Neural cell (in vitro differentiated cells): ENCODE measurements around the gene ASCC1. TPM values are rescaled to one million over a fixed set of nuclear protein-coding genes. Genes with fewer than 3 reads are reported as not detected.

Experiments
- H2AFZ ChIP-seq: fragments of 200-600, 300-800 bp; sonication (generic), shearing (Covaris generic); 2 replicates; pipeline ENCODE4 v1.6.0; 2014; ENCODE audit warnings: low read depth, mild to moderate bottlenecking, antibody characterized with exemption, low read length, moderate library complexity
- H3F3A ChIP-seq: fragments of 200-600 bp; shearing (Covaris generic); 2 replicates; pipeline ENCODE4 v1.6.1; 2016; ENCODE audit warnings: mild to moderate bottlenecking, moderate library complexity, mixed read lengths, antibody characterized with exemption, low read length; ENCODE audit not compliant: insufficient read depth, poor library complexity, severe bottlenecking
- H3K27ac ChIP-seq: fragments of 200-600, 300-800 bp; sonication (generic), shearing (Covaris generic); 2 replicates; pipeline ENCODE4 v1.5.1; 2014; ENCODE audit warnings: mild to moderate bottlenecking, low read length, moderate library complexity
- H3K27me3 ChIP-seq: fragments of 300-800, 200-600 bp; sonication (generic), shearing (Covaris generic); 2 replicates; pipeline ENCODE4 v1.6.0; 2014; ENCODE audit warnings: mild to moderate bottlenecking, low read depth, low read length, moderate library complexity; ENCODE audit not compliant: insufficient read depth
- H3K36me3 ChIP-seq: fragments of 300-800, 200-600 bp; sonication (generic), shearing (Covaris generic); 2 replicates; pipeline ENCODE4 v1.5.1; 2014; ENCODE audit warnings: mild to moderate bottlenecking, antibody characterized with exemption, low read length, moderate library complexity; ENCODE audit not compliant: insufficient read depth
- H3K4me2 ChIP-seq: fragments of 300-800, 200-600 bp; sonication (generic), shearing (Covaris generic); 2 replicates; pipeline ENCODE4 v1.6.0; 2014; ENCODE audit warnings: mild to moderate bottlenecking, low read length
- H3K4me3 ChIP-seq: fragments of 300-800, 200-600 bp; sonication (generic), shearing (Covaris generic); 2 replicates; pipeline ENCODE4 v1.5.1; 2014; ENCODE audit warnings: mild to moderate bottlenecking, low read length, moderate library complexity
- H3K79me2 ChIP-seq: fragments of 200-600 bp; shearing (Covaris generic); replicated peaks from 2 replicates; pipeline ENCODE4 v1.6.0; 2014; ENCODE audit warnings: mild to moderate bottlenecking, low read length, moderate library complexity; ENCODE audit not compliant: insufficient read depth
- H3K9ac ChIP-seq: fragments of 300-800, 200-600 bp; sonication (generic), shearing (Covaris generic); 2 replicates; pipeline ENCODE4 v1.6.1; 2016; ENCODE audit warnings: mild to moderate bottlenecking, low read length, mixed read lengths
- H3K9me2 ChIP-seq: fragments of 200-600 bp; shearing (Covaris generic); 2 replicates; pipeline ENCODE4 v1.6.1; 2016; ENCODE audit warnings: mild to moderate bottlenecking, low read length, mixed read lengths; ENCODE audit not compliant: insufficient read depth
- H3K9me3 ChIP-seq: fragments of 200-600, 300-800 bp; sonication (generic), shearing (Covaris generic); 2 replicates; pipeline ENCODE4 v1.6.1; 2016; ENCODE audit warnings: mild to moderate bottlenecking, mixed run types, low read length, moderate library complexity, mixed read lengths
- H4K20me1 ChIP-seq: fragments of 200-600 bp; shearing (Covaris generic); 2 replicates; pipeline ENCODE4 v1.6.1; 2016; ENCODE audit warnings: mild to moderate bottlenecking, mixed run types; ENCODE audit not compliant: insufficient read depth
- CTCF ChIP-seq: fragments of 450-650 bp; IDR thresholded peaks from 2 replicates; pipeline ENCODE4 v1.5.1; 2014; ENCODE audit warnings: antibody characterized with exemption, mild to moderate bottlenecking, moderate library complexity; ENCODE audit not compliant: poor library complexity, severe bottlenecking
- EP300 ChIP-seq: fragments of 450-650 bp; conservative IDR thresholded peaks from 2 replicates; pipeline ENCODE4 v1.6.1; 2014; ENCODE audit warnings: antibody characterized with exemption, mild to moderate bottlenecking, moderate library complexity; ENCODE audit not compliant: poor library complexity, severe bottlenecking
- EZH2 ChIP-seq: fragments of 200-600, 300-800 bp; shearing (Covaris generic), sonication (generic); IDR thresholded peaks from 2 replicates; pipeline ENCODE4 v1.6.1; 2014; ENCODE audit warnings: antibody characterized with exemption, low read length, borderline replicate concordance, mild to moderate bottlenecking; ENCODE audit not compliant: insufficient read depth, poor library complexity, severe bottlenecking
- MXI1 ChIP-seq: fragments of 450-650 bp; conservative IDR thresholded peaks from 2 replicates; pipeline ENCODE4 v1.6.1; 2014; ENCODE audit warnings: antibody characterized with exemption, mild to moderate bottlenecking; ENCODE audit not compliant: poor library complexity, severe bottlenecking
- POLR2AphosphoS5 ChIP-seq: IDR thresholded peaks from 2 replicates; pipeline ENCODE4 v1.6.1; 2012
- RAD21 ChIP-seq: fragments of 450-650 bp; conservative IDR thresholded peaks from 2 replicates; pipeline ENCODE4 v1.6.1; 2014; ENCODE audit warnings: antibody characterized with exemption, mild to moderate bottlenecking, moderate library complexity
- REST ChIP-seq: IDR thresholded peaks from 2 replicates; pipeline ENCODE4 v1.6.1; 2012; ENCODE audit warnings: borderline replicate concordance
- SMC3 ChIP-seq: fragments of 450-650 bp; conservative IDR thresholded peaks from 2 replicates; pipeline ENCODE4 v1.6.1; 2014; ENCODE audit warnings: antibody characterized with exemption, mild to moderate bottlenecking, moderate library complexity; ENCODE audit not compliant: poor library complexity
- TAF1 ChIP-seq: IDR thresholded peaks from 2 replicates; pipeline ENCODE4 v1.6.1; 2012; ENCODE audit warnings: low read depth
- polyA plus RNA-seq: library from polyadenylated mRNA; depleted of rRNA; stranded (reverse); fragments of >200 nt; gene quantifications from 2 replicates; pipeline ENCODE4 v1.2.3, GENCODE V29; 2014

Gene ASCC1
- polyA plus RNA-seq, 1 donor from 2014 or later: 39.6 TPM

GRCh38 chr10:72072639-72073038 is 143.4 kb downstream of the ASCC1 start:
- no peaks in the 10 kb centered on the region for H3F3A ChIP-seq
- no peaks in the 10 kb centered on the region for H3K27me3 ChIP-seq
- no peak for TF ChIP-seq POLR2AphosphoS5
- TF ChIP-seq EP300: no peak
- TF ChIP-seq EZH2: no peak
- TF ChIP-seq SMC3: no peak
- TF ChIP-seq RAD21: no peak
- no peak for TF ChIP-seq TAF1
- TF ChIP-seq CTCF: no peak
- TF ChIP-seq MXI1: no peak
- TF ChIP-seq REST: no peak
- no peak overlapping the region for H3K9ac ChIP-seq
- no peak overlapping the region for H3K27ac ChIP-seq
- H3K36me3 ChIP-seq: no peaks in the 10 kb centered on the region
- H3K79me2 ChIP-seq: no peaks in the 10 kb centered on the region
- no peaks in the 10 kb centered on the region for H3K9me2 ChIP-seq
- no peaks in the 10 kb centered on the region for H3K9me3 ChIP-seq
- no peak overlapping the region for H3K4me2 ChIP-seq
- H2AFZ ChIP-seq: no peak overlapping the region
- H4K20me1 ChIP-seq: no peaks in the 10 kb centered on the region
- no peak overlapping the region for H3K4me3 ChIP-seq

DNA sequence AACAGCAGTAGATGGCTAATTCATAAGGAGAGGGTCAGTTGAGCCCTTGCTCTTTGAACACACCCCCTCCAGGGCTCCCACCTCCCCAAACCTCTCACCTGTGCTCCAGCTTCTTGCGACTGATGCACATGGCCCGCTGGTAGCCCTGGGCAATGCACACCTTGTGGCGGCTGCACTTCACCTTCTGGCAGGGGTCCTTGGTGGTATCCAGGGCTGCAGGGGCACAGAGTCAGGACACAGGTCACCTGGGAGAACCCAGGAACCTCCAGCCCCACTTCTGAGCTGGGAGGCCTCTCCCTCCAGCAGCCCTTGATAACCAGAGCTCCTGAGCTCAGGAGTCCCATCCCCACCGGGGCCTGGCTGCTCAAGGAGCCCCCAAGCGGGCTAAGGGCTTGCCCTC is 144.0 kb downstream of the ASCC1 start:
- Histone ChIP-seq H3K9ac (no peak overlapping the region), H3F3A (no peaks in the 10 kb centered on the region), H3K4me3 (no peak overlapping the region), H3K4me2 (no peak overlapping the region), H4K20me1 (no peaks in the 10 kb centered on the region), H3K9me3 (no peaks in the 10 kb centered on the region), H3K27ac (no peak overlapping the region), H3K79me2 (no peaks in the 10 kb centered on the region), H3K27me3 (no peaks in the 10 kb centered on the region), H2AFZ (no peak overlapping the region), H3K36me3 (no peaks in the 10 kb centered on the region), H3K9me2 (no peaks in the 10 kb centered on the region)
- no peak for TF ChIP-seq EZH2
- no peak for TF ChIP-seq EP300
- TF ChIP-seq TAF1: no peak
- no peak for TF ChIP-seq SMC3
